Body of pancreas (tissue), 4 donors: ENCODE measurements around the gene ARHGAP26. TPM values are rescaled to one million over a fixed set of nuclear protein-coding genes. Genes with fewer than 3 reads are reported as not detected.
"Not testable (repeated sequence)": the region's sequence is repeated elsewhere in the genome, so short reads cannot be mapped to it uniquely, and the experiment has no call there.

ENCODE experiments used
- ATAC-seq: fragments of 150-250 bp; one replicate; pipeline ENCODE4 v1.9.1; 2016
- DNase-seq, 4 donors: peaks; one replicate each; pipeline ENCODE4 v3.0.0-alpha.2; 2019
- H3K27ac ChIP-seq, 4 donors: fragments of 200-600 bp; sonication (generic); 1 replicate in 3 of 4; 2 replicates in 1 of 4; pipeline versions ENCODE4 v1.5.1 to v1.6.1; 2016 to 2019; ENCODE audit warnings: mild to moderate bottlenecking in 1 of 4, mixed read lengths in 1 of 4, moderate library complexity in 1 of 4
- H3K27me3 ChIP-seq, 2 donors: fragments of 200-600 bp; sonication (generic); one replicate each; pipeline ENCODE4 v1.6.0; 2016; ENCODE audit warnings: mild to moderate bottlenecking in 1 of 2
- H3K36me3 ChIP-seq, 2 donors: fragments of 200-600 bp; sonication (generic); replicated peaks in 1 of 2; 2 replicates each; pipeline ENCODE4 v1.5.1; 2016; ENCODE audit warnings: low read depth in 2 of 2; ENCODE audit not compliant: insufficient read depth in 1 of 2
- H3K4me1 ChIP-seq: fragments of 200-600 bp; sonication (generic); one replicate; pipeline ENCODE4 v1.6.0; 2016
- H3K4me3 ChIP-seq, 2 donors: fragments of 200-600 bp; sonication (generic); 1 replicate in 1 of 2; 2 replicates in 1 of 2; pipeline ENCODE4 v1.5.1; 2016 to 2019
- H3K9me3 ChIP-seq, 3 donors: fragments of 200-600 bp; sonication (generic); 1 replicate in 2 of 3; 2 replicates in 1 of 3; pipeline ENCODE4 v1.5.1; 2016
- CTCF ChIP-seq, 7 experiments: fragments of 450-650 bp in 4 of 7; fragments of 200-600 bp in 3 of 7; sonication (generic) in 3 of 7; IDR thresholded peaks; one replicate each; pipeline ENCODE4 v1.5.1; 2016 to 2019; ENCODE audit warnings: antibody characterized with exemption in 7 of 7
- POLR2A ChIP-seq, 3 donors: fragments of 450-650 bp; IDR thresholded peaks; one replicate each; pipeline ENCODE4 v1.6.1; 2016; ENCODE audit warnings: antibody characterized with exemption in 3 of 3, mild to moderate bottlenecking in 2 of 3
- WGBS, 2 donors: methylation state at CpG; one replicate each; pipeline ENCODE4 v1.1.5; 2017; 5-methylcytosine and 5-hydroxymethylcytosine counted together
- intact Hi-C: fragments of 100-400 bp; cut with DNase I; formaldehyde crosslinking; loops from one replicate; pipeline ENCODE4 v1.15.1; 2023
- total RNA-seq, 2 donors: library from RNA; depleted of rRNA; stranded (reverse); fragments of >200 nt; gene quantifications; one replicate each; pipeline ENCODE4 v1.1.0, GENCODE V29; 2016

Gene ARHGAP26
- total RNA-seq, 2 donors from 2014 or later = 12.5 to 14.2 TPM

- no peak for DNase-seq
- no peak overlapping the region for H3K27ac ChIP-seq
- WGBS, 2 donors = 90% methylated on average over 6 of the region's 6 CpGs
- no peaks in the 10 kb centered on the region for H3K9me3 ChIP-seq
- H3K4me3 ChIP-seq = no peak overlapping the region
- TF ChIP-seq POLR2A (IDR thresholded peaks at IDR 0.05) (no peak), CTCF (IDR thresholded peaks at IDR 0.05) (no peak)
- ATAC-seq = no peak
- intact Hi-C loops = no loop called here
- H3K36me3 ChIP-seq = no peaks in the 10 kb centered on the region
- no peaks in the 10 kb centered on the region for H3K4me1 ChIP-seq
- no peaks in the 10 kb centered on the region for H3K27me3 ChIP-seq
Observed at GRCh38 chr5:143085319-143085917, 315.2 kb downstream of the ARHGAP26 start.

- TF ChIP-seq POLR2A (IDR thresholded peaks at IDR 0.05) (no peak), CTCF (IDR thresholded peaks at IDR 0.05) (no peak)
Observed at GRCh38 chr5:143086546-143086907, 316.4 kb downstream of the ARHGAP26 start.

GRCh38 chr5:143086908-143087637, 316.9 kb downstream of the ARHGAP26 start:
- 69 to 78% methylated on average over 5 of the region's 5 CpGs for WGBS, 2 donors
- TF ChIP-seq CTCF (IDR thresholded peaks at IDR 0.05) (no peak), POLR2A (IDR thresholded peaks at IDR 0.05) (no peak)
- Histone ChIP-seq H3K4me3 (no peak overlapping the region), H3K36me3 (no peaks in the 10 kb centered on the region), H3K27me3 (no peaks in the 10 kb centered on the region), H3K27ac (no peak overlapping the region), H3K4me1 (no peaks in the 10 kb centered on the region), H3K9me3 (no peaks in the 10 kb centered on the region)
- intact Hi-C loops = no loop called here
- ATAC-seq = no peak
- DNase-seq = no peak

More at GRCh38 chr5:143086546-143086907, 316.4 kb downstream of the ARHGAP26 start:
- intact Hi-C loops = no loop called here
- Histone ChIP-seq H3K27ac (no peak overlapping the region), H3K4me3 (no peak overlapping the region), H3K27me3 (no peaks in the 10 kb centered on the region), H3K4me1 (no peaks in the 10 kb centered on the region), H3K36me3 (no peaks in the 10 kb centered on the region), H3K9me3 (no peaks in the 10 kb centered on the region)
- ATAC-seq (no peak), DNase-seq (no peak)
- WGBS, 2 donors = 100% methylated on average over 1 of the region's 1 CpG

- ATAC-seq, H3K27ac ChIP-seq, H3K36me3 ChIP-seq, H3K27me3 ChIP-seq, H3K9me3 ChIP-seq, DNase-seq, H3K4me3 ChIP-seq, H3K4me1 ChIP-seq, intact Hi-C loops: not testable (repeated sequence)
- WGBS, 2 donors = 94 to 96% methylated on average over 11 of the region's 11 CpGs
Observed at GRCh38 chr5:143088702-143089101, 318.5 kb downstream of the ARHGAP26 start.

GRCh38 chr5:143090044-143090443, 319.9 kb downstream of the ARHGAP26 start:
- H3K4me1 ChIP-seq, H3K4me3 ChIP-seq, DNase-seq, H3K27ac ChIP-seq, H3K27me3 ChIP-seq, ATAC-seq, H3K36me3 ChIP-seq, intact Hi-C loops, H3K9me3 ChIP-seq: not testable (repeated sequence)
- WGBS, 2 donors = 91% methylated on average over 9 to 10 of the region's 10 CpGs

GRCh38 chr5:143092711-143093451, 322.7 kb downstream of the ARHGAP26 start:
- ATAC-seq, intact Hi-C loops: not testable (repeated sequence)

More at GRCh38 chr5:143092711-143093451, 322.7 kb downstream of the ARHGAP26 start:
- H3K27me3 ChIP-seq, H3K4me3 ChIP-seq, H3K27ac ChIP-seq, H3K4me1 ChIP-seq, DNase-seq, H3K36me3 ChIP-seq, H3K9me3 ChIP-seq: not testable (repeated sequence)
- WGBS, 2 donors = 86 to 94% methylated on average over 8 of the region's 8 CpGs
